Upper lobe of right lung (tissue), 1 donor: ENCODE data around the gene GALP. TPM values are rescaled to one million over a fixed set of nuclear protein-coding genes. Genes with fewer than 3 reads are reported as not detected.
A peak's percentile ranks its signal among the peaks of the same experiment; 100 is the strongest.
"Not testable (repeated sequence)": the region's sequence is repeated elsewhere in the genome, so short reads cannot be mapped to it uniquely, and the experiment has no call there.

ENCODE experiments used
- ATAC-seq: fragments of 200-7000 bp; cut with Tn5 transposase; one replicate; pipeline ENCODE4 v1.9.1; 2020; ENCODE audit warnings: mild to moderate bottlenecking, moderate library complexity
- DNase-seq: peaks from one replicate; pipeline ENCODE4 v3.0.0-alpha.2; 2020
- H3K27ac ChIP-seq: fragments of 200-600 bp; one replicate; pipeline ENCODE4 v1.8.0; 2022
- H3K27me3 ChIP-seq: fragments of 200-600 bp; one replicate; pipeline ENCODE4 v1.8.0; 2022; ENCODE audit warnings: mild to moderate bottlenecking
- H3K36me3 ChIP-seq: fragments of 200-600 bp; one replicate; pipeline ENCODE4 v1.8.0; 2022
- H3K4me1 ChIP-seq: fragments of 200-600 bp; one replicate; pipeline ENCODE4 v1.8.0; 2022
- H3K4me3 ChIP-seq: fragments of 200-600 bp; one replicate; pipeline ENCODE4 v1.8.0; 2022; ENCODE audit warnings: mild to moderate bottlenecking
- H3K9me3 ChIP-seq: fragments of 200-600 bp; one replicate; pipeline ENCODE4 v1.8.0; 2022
- intact Hi-C: fragments of 100-400 bp; cut with DNase I; formaldehyde crosslinking; loops from one replicate; pipeline ENCODE4 v1.11.0; 2022
- total RNA-seq: library from RNA; stranded (reverse); fragmentation: NEBNext Ultra II Directional; extraction: Animal tissue kit (Norgen Biotek cat#: 25700); gene quantifications from one replicate; pipeline ENCODE4 v1.2.1, GENCODE V29; 2021
- TF ChIP-seq, protein P1 (sequence below): fragments of 200-600 bp; IDR thresholded peaks from one replicate; pipeline ENCODE4 v1.8.0; 2022; ENCODE audit warnings: antibody characterized with exemption
- donor health status: DM: no; HTN: yes; CAD: no; lungs with severe emphysema.

Gene GALP
- total RNA-seq, 1 donor from 2014 or later = not detected

DNA sequence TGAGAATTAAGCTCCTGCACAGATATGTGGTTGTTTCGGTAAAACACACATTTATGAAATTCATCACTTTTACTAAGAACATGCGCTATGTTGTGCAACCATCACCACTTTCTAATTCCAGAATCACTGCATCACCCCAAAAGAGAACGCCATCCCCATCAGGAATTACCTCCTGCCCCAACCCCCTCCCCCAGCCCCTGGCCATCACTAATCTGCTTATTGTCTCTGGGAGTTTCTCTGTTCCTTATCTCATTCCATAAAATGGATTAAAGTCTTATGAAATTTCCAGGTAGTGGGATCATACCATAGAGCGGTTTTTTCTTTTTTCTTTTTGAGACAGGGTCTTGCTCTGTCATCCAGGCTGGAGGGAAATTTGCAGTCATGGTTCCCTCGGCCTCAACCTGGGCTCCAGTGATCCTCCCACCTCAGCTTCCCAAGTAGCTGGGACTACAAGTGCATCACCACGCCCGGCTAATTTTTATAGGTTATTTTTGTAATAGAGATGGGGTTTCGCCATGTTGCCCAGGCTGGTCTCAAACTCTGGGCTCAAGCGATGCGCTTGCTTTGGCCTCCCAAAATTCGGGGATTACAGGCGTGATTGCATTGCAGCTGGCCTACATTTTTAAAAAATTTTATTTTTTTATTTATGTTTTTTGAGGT lies 18.3 kb downstream of the GALP start:
- intact Hi-C loops = no loop called here
- H3K4me3 ChIP-seq = no peak overlapping the region
- DNase-seq = no peak
- no peak for ATAC-seq
- no peak overlapping the region for H3K27ac ChIP-seq
- no peaks in the 10 kb centered on the region for H3K4me1 ChIP-seq
- no peaks in the 10 kb centered on the region for H3K9me3 ChIP-seq
- no peaks in the 10 kb centered on the region for H3K36me3 ChIP-seq
- H3K27me3 ChIP-seq = no peaks in the 10 kb centered on the region
- TF ChIP-seq, protein P1, sequence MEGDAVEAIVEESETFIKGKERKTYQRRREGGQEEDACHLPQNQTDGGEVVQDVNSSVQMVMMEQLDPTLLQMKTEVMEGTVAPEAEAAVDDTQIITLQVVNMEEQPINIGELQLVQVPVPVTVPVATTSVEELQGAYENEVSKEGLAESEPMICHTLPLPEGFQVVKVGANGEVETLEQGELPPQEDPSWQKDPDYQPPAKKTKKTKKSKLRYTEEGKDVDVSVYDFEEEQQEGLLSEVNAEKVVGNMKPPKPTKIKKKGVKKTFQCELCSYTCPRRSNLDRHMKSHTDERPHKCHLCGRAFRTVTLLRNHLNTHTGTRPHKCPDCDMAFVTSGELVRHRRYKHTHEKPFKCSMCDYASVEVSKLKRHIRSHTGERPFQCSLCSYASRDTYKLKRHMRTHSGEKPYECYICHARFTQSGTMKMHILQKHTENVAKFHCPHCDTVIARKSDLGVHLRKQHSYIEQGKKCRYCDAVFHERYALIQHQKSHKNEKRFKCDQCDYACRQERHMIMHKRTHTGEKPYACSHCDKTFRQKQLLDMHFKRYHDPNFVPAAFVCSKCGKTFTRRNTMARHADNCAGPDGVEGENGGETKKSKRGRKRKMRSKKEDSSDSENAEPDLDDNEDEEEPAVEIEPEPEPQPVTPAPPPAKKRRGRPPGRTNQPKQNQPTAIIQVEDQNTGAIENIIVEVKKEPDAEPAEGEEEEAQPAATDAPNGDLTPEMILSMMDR = no peak

GRCh38 chr19:56197646-56198045 lies 21.8 kb downstream of the GALP start, which contains the start of gene ZSCAN5B:
Gene ZSCAN5B, minus strand, starts transcription at chr19:56197783. Its CDS starts 4,731 bp downstream, at chr19:56193052.
- H3K4me1 ChIP-seq, ATAC-seq, H3K27me3 ChIP-seq, H3K9me3 ChIP-seq, intact Hi-C loops, H3K27ac ChIP-seq, H3K36me3 ChIP-seq, DNase-seq, H3K4me3 ChIP-seq: not testable (repeated sequence)

DNA sequence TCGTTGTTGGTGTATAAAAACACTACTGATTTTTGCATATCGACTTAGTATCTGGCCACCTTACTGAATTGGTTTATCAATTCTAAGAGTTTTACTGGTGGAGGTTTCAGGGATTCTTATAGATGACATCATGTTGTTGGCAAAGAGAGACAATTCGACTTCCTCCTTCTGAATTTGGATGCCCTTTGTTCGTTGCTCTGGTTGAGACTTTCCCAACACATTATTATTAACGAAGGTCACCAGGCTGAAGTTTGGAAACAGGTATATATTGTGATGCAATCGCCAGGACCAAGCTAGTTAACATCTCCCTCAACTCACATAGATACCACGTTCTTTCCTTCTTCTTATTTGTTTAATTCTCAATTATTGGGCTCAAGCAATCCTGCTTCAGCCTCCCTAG lies 23.9 kb downstream of the GALP start:
- no peaks in the 10 kb centered on the region for H3K4me1 ChIP-seq
- no peaks in the 10 kb centered on the region for H3K9me3 ChIP-seq
- no peaks in the 10 kb centered on the region for H3K27me3 ChIP-seq
- ATAC-seq (no peak), DNase-seq (no peak)
- intact Hi-C loops = no loop called here
- H3K27ac ChIP-seq = no peak overlapping the region
- H3K4me3 ChIP-seq = no peak overlapping the region
- TF ChIP-seq, protein P1 = no peak
- no peaks in the 10 kb centered on the region for H3K36me3 ChIP-seq

- H3K27ac ChIP-seq = no peak within 1 kb of the TSS
- DNase-seq (no peak), ATAC-seq (no peak)
- intact Hi-C loops = no loop called here
- no peaks in the 10 kb centered on the region for H3K9me3 ChIP-seq
- H3K27me3 ChIP-seq = no peaks in the 10 kb centered on the region
- no peak within 1 kb of the TSS for H3K4me3 ChIP-seq
- TF ChIP-seq, protein P1 = no peak
- H3K36me3 ChIP-seq = no peaks in the 10 kb centered on the region
- no peaks in the 10 kb centered on the region for H3K4me1 ChIP-seq
Measured at GRCh38 chr19:56201973-56202372, 26.2 kb downstream of the GALP start, which contains the start of gene ZSCAN5C. Gene ZSCAN5C, plus strand, starts transcription at chr19:56202273. Its CDS starts 3,641 bp downstream, at chr19:56205914.

DNA sequence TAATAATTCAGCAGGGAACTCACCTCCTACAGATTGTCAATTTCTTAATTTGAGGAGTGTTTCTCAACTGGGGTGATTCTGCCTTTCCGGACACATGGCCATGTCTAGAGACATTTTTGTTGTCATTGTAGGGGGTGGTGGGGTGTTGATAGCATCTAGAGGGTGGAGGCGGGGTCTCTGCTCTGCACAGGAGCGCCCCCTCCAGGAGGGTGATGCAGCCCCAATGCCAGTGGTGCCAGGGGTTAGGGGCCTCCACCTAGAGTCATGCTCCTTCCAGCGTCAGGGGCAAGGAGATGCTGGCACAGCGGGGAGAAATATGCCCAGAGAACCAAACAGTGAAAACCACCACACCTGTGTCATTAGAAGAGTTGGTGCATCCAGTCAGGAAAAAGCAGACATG lies 31.8 kb downstream of the GALP start:
- peak; percentile 31 for ATAC-seq
- H3K36me3 ChIP-seq, H3K27me3 ChIP-seq, H3K4me3 ChIP-seq, H3K9me3 ChIP-seq, H3K27ac ChIP-seq, H3K4me1 ChIP-seq, DNase-seq, intact Hi-C loops: not testable (repeated sequence)

GRCh38 chr19:56209091-56209490 lies 33.3 kb downstream of the GALP start:
- TF ChIP-seq, protein P1 = no peak
- H3K9me3 ChIP-seq = no peaks in the 10 kb centered on the region
- ATAC-seq = peak; percentile 25
- no peaks in the 10 kb centered on the region for H3K27me3 ChIP-seq
- intact Hi-C loops = no loop called here
- DNase-seq = no peak
- no peaks in the 10 kb centered on the region for H3K4me1 ChIP-seq
- H3K4me3 ChIP-seq = no peak overlapping the region
- H3K27ac ChIP-seq = no peak overlapping the region
- H3K36me3 ChIP-seq = no peaks in the 10 kb centered on the region

GRCh38 chr19:56210036-56210435 lies 34.2 kb downstream of the GALP start:
- DNase-seq, H3K4me3 ChIP-seq, H3K27ac ChIP-seq, H3K9me3 ChIP-seq, ATAC-seq, H3K4me1 ChIP-seq, H3K27me3 ChIP-seq, intact Hi-C loops, H3K36me3 ChIP-seq: not testable (repeated sequence)
